HG03103 (cell line): ENCODE results near the gene PIK3CG.
A peak's percentile ranks its signal among the peaks of the same experiment; 100 is the strongest.
"Not testable (repeated sequence)": the region's sequence is repeated elsewhere in the genome, so short reads cannot be mapped to it uniquely, and the experiment has no call there.

ENCODE experiments used
- ATAC-seq: cut with Tn5 transposase; IDR thresholded peaks from one replicate; pipeline ENCODE4 v1.9.1; 2021; ENCODE audit warnings: low read depth; ENCODE audit not compliant: unreplicated experiment

PIK3CG gene

DNA sequence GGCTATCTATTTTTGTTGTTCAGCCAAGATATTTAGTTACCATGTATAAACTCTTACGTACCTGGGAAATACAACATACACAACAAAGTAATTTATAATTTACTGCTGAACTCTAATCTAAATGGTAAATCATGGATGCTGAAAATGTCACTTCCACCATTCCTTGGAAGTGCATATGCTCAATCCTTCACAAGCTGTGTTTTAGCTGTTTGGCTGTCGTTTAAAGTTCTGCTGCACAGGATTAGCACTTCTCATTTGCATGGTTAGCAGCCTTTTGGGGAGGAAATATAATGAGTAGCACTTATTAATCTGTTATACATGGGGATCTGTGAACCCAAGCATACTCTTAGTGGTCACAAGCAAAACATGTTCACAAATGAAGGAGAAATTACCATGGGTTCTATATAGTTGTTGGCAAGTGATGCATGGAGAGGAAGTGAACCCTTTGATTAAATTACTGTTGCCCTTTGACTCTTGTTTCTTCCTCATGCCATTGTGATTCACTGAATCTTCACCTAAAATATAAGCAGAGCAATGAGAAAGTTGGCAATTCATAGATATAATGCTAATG lies 18.5 kb downstream of the PIK3CG start:
- ATAC-seq: no peak

DNA sequence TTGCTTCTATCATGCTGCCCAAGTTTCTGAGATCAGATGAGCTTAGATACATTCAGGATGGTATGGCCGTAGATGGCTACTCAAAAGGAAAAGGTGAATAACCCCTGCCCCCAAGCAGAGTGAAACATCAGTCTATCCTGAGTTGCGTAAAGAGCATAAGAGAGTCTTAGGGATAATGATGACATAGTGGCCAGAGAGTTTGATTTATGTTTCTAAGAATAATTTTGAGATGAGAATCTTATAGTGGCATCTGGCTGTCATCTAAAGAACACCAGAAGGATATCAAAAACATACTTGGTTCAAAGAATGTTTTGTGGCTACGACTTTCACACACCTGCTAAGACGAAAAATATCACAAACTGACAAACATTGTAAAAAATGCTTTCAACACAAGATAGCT lies 20.6 kb downstream of the PIK3CG start:
- no peak for ATAC-seq

DNA sequence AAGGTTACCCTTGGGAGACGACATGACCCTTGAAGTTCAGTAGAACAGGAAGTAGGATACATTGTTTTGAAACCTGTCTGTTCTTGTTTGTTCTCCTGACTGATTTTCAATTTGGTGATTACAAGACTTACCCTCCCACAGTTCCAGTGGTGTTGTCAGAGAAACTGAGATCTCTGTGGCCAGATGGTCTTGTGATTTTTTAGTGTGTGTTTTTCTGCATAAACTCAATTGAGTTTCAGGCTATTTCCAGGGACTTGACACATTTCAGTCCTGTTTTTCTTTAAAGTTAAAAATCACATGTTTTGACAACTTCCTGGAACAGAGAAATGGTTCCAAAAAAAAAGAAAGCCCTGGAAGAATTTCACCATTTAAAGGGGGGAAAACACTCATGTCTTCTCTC lies 22.3 kb downstream of the PIK3CG start:
- ATAC-seq: peak; percentile 53

DNA sequence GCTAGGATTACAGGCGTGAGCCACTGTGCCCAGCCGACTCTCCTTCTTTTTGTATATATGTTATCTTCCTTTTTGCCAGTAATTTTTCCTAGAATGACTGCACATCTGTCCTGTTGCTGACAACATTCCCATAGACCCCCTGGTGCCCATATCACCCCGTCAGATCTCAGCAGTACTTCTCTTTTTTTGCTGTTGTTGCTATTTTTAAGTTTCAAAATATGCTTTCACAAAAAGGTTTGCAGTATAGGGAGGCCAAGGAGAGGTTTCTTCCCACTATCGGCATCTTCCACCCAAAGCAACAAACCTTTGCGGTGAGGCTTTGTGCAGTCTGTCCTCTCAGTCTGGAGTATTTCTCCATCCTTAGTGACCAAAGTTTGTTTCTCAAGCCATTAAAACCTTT lies 23.1 kb downstream of the PIK3CG start:
- no peak for ATAC-seq

DNA sequence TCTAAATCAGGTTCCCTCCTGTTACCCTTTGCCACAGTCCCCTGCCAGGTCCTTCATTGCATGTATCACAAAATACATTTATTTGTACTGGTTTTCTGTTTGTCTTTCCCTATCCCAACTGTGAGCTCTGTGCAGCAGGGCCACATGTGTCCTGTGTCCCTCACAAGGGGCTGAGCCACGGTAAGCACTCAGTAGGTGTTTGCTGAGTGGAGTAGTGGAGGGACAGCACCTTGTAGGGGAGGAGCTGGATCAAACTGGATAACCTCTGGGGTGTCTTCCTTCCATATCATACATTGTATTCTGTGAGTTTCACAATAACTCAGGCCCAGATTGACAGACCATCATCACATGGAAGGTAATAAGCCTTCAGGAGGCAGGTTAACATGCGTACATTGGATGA lies 25.9 kb downstream of the PIK3CG start:
- ATAC-seq: no peak

DNA sequence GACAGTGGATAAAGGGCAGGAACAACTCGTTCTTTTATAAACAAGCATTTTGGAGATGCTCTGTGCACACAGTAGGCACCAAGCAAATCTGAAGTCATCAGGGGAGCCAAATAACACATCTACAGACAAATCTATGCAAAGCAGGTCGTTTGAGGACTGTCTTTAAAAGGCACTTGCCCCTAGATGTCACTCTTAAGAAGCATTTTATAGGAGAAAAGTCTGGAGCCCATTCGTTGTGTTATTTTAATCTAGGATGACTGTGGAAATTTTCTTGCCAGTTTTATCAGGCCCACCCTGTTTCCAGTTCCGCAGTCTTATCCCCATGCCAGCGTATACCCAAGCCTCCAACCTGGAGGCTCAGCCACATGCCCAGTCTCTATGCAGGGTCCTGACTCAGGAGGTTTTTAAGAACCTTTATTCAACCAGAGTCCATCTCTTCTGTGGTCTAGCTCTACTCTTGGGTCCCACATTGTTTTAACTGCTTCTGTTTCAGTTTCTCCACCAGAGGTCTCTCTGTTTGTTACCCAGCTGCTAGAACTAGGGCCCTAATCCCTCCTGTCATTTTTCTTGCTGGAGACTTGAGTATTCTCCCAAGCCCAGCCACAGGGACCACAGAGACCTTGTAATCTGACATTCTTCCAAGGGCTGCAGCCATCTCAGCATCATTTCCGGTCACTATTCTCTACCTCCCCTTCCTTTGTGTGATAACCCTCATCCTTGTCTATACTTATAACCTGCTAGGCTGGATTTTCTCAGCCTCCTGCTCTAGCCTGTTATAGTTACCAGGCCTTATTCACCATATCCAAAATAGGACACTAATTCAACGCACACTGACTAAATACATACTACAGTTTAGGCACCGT lies 26.7 kb downstream of the PIK3CG start:
- ATAC-seq: no peak

DNA sequence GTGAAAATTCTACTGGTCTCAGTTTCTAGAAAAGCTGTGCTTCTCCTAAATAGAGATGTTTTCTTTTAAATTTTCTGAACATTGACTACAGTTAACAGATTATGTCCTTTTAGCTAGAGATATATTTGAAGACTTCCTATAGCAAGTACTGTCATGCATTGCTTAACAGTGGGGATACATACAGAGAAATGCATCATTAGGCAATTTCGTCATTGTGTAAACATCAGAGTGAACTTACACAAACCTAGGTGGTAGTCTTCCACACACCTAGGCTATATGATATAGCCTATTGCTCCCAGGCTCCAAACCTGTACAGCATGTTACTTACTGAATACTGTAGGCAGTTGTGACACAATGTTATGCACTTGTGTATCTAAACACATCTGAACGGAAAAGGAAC lies 28.5 kb downstream of the PIK3CG start:
- ATAC-seq: no peak

DNA sequence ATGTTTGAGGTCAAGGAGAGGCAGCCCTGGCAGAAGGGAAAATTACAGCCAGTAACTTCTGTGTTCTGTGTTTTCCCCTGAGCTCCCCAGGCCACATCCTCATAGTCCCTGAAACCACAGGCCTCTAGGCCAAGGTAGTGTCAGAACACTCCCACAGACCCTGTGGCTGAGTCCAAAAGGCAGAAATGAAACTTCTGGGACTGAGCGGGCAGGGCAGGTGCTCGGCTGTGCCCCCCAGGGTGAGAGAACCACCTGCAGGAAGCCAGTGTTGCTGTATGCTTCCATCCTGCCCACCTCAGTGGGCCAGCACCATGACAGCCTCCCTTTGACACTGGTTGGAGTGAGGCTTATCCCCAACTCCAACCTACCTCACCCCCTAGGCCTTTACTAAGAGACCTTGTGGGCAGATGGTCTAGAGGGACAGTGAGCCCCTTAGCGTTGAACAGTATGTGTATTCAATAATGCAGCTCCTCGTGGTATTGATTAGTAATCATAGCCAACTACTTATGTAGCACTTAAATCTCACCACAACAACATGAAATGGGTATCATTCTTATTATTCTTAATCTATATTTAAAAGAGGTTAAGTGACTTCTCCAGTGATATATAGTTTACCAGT lies 30.3 kb downstream of the PIK3CG start:
- peak; percentile 89 for ATAC-seq

DNA sequence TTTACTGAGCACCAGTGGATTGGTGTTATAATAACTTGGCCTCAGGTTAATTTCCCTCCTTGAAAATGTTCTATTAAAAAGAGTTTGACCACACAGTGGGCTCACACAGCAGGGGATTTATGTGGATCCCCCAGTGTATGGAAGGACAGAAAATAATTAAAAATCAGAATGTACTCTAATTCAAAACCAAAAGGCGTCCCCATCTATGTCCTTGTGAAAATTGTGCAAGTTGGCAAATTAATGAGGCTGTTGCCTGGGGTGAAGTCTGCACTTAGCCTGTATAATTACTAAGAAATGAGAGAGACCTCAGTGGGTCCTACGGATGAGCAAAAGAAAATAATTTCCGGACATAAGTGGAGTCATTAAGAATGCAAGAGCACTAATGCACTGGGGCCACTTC lies 31.1 kb downstream of the PIK3CG start:
- ATAC-seq: no peak

DNA sequence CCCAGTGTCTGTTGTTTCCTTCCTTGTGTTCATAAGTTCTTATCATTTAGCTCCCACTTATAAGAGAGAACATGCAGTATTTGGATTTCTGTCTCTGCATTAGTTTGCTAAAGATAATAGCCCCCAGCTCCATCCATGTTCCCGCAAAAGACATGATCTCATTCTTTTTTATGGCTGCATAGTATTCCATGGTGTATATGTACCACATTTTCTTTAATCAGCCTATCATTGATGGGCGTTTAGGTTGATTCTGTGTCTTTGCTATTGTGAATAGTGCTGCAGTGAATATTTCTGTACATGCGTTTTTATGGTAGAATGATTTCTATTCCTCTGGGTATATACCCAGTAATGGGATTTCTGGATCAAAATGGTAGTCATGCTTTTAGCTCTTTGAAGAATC lies 32.5 kb downstream of the PIK3CG start:
- ATAC-seq: not testable (repeated sequence)

DNA sequence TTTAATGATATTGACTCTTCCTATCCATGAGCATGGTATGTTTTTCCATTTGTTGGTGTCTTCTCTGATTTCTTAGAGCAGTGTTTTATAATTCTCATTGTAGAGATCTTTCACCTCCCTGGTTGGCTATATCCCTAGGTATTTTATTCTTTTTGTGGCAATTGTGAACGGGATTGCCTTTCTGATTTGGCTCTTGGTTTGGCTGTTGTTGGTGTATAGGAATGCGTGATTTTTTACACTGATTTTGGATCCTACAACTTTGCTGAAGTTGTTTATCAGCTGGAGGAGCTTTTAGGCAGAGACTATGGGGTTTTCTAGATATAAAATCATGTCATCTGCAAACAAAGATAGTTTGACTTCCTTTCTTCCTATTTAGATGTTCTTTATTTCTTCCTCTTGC lies 33.9 kb downstream of the PIK3CG start:
- not testable (repeated sequence) for ATAC-seq

DNA sequence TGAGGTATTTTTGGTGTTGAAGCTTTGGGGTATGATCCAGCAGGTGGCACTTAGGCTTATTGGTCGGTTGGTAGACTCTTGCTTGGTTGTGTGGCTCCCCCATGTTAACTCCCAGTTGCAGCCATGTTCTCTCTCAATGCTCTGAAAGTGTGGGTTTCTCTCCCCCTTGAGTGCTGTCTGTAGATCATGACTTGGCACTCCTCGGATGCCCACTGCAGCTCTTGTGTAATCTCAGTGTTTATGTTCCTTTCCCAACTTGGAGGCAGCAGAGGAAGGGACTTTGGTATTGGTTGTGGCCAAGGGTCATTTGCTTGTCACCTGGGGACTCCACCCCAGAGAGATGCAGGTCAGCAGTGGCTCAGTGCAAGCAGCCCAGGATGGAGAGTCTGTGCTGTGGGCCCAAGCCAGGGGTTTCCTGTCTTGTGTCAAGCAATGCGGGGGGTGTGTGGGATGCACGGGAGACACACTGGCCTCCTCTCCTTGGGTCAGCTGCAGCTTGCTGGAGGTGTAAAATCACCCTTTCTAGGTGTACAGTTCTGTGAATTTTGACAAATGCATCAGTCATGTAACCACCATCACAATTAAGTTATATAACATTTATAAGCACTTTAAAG lies 36.9 kb downstream of the PIK3CG start:
- no peak for ATAC-seq

DNA sequence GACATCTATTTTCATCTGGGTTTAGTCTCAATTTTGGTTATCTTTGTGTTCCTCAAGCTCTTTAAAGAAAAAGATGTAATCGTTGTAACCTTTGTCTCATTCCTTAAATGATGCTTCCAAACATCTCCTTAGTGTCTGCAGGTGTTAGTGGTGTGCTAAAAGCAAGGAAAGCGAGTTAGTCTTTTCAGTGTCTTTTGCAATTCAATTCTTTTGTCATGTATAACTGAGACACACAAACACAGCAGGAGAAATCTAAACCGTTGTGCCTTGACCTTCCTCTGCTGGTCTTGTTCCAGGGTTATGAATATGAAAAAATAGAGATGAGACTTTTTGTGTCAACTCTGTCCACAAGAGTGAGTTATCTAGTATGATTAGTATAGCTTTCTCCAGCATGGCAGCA lies 40.7 kb downstream of the PIK3CG start:
- ATAC-seq: no peak

DNA sequence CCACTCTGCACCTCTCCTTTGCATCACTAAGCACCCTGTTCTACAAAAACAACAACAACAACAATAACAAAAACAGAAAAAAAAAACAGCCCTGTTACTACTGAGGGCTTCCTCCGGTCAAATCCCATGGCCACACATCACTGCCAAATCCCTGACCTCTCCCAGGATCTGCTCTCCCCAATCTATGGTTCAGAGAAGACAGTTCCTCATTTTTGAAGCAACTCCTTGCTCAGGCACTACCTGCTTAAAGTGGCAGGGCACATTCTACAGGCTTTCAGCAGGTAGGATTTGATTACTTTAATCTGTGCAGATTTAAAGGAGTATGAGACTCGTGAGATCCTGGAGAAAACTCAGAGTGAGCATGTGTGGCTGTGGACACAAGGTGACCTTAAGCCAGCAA lies 46.9 kb downstream of the PIK3CG start:
- no peak for ATAC-seq

DNA sequence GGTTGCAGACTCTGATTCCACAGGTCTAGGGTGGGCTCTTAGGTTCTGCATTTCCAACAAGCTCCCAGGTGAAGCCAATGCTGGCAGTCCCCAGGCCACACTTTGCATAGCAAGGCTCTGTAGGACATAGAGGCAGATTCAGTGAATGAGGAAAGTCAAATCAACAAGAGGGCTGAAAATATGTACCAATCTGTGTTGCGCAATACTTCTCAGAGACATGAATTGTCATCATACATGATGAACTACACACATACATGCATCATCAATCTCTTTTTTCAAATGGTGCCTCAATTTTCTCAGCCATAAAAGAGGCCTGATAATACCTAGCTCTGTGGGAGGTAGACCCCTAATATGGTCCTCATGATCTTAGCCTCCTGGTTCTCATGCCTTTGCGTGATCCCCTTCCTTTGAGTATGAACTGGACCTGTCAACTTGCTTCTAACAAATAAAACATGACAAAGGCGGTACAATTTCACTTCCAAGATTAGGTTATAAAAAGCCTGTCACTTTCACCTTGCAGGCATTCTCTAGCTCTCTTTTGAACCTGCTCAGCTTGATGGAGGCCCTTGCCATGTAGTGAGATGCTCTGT lies 49.0 kb downstream of the PIK3CG start:
- ATAC-seq: no peak

DNA sequence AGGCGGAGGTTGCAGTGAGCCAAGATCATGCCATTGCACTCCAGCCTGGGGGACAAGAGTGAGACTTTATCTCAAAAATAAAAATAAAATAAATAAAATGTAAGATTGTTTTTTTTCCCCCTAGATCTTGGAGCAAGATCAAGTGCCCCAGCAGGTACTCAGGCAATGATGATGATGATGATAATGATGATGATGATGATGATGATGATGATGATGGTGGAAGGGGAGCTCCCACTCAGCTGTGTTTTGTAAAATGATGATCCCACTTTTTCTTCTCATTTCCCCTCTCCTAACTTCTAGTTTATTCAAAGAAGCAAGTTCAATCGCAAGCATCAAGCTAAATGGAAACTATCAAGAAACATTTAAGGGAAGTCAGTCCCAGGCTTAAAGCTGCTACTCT lies 50.3 kb downstream of the PIK3CG start:
- ATAC-seq: no peak

DNA sequence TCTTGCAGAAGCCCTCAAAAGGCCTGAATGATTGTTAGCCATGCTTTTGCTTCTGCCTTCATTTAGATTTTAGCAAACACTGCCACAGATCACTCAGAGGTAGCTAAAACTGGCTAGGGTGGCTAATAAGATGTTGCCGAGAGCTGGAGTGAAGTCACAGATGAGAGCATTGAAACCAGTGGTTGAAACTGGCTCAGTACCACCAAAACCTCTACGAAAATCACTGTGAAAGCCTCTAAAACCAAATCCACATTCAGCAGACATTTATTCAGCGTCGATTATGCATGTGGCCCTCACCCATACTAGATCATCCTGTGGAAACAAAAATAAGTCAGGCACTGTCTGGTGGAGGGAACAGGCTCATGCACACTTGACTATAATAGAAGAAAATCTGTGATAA lies 50.8 kb downstream of the PIK3CG start:
- peak; percentile 92 for ATAC-seq

DNA sequence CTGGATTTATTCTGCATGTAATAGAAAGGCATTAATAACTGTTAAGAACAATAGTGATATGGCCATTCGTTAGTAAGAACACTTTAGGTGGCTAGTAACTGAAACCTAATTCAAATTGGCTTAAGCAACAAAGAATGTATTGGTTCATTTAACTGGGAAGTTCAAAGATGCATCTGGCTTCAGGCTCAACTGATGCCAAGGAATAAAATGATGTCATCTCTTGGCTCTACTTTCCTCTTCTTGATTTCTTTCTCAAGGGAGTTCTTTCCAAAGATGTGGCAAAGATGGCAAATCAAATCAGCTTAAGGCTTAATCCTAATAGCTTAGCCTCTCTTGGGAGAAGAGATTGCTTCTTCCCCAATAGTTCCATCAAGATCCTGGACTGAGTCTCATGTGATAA lies 51.6 kb downstream of the PIK3CG start:
- no peak for ATAC-seq

DNA sequence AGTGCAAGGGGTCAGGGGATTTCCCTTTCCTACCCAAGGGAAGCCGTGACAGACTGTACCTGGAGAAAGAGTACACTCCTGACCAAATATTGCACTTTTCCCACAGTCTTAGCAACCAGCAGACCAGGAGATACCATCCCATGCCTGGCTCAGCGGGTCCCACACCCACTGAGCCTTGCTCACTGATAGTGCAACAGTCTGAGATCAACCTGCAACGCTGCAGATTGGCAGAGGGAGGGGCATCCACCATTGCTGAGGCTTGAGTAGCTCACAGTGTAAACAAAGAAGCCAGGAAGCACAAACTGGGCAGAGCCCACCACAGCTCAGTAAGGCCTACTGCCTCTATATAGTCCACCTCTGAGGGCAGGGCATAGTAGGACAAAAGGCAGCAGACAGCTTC lies 53.9 kb downstream of the PIK3CG start:
- no peak for ATAC-seq

DNA sequence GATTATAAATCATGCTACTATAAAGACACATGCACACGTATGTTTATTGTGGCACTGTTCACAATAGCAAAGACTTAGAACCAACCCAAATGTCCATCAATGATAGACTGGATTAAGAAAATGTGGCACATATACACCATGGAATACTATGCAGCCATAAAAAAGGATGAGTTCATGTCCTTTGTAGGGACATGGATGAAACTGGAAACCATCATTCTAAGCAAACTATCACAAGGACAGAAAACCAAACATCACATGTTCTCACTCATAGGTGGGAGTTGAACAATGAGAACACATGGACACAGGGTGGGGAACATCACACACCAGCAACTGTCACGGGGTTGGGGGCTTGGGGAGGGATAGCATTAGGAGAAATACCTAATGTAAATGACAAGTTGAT lies 59.4 kb downstream of the PIK3CG start:
- ATAC-seq: not testable (repeated sequence)

DNA sequence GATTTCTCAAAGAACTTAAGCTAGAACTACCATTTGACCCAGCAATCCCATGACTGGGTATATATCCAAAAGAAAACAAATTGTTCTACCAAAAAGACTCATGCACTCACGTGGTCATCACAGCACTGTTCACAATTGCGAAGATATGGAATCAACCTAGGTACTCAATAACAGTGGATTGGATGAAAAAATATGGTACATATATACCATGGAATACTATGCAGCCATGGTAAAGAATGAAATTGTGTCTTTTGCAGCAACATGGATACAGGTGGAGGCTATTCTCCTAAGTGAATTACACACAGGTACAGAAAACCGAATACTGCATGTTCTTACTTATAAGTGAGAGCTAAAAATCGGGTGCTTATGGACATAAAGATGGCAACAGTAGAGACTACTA lies 61.8 kb downstream of the PIK3CG start:
- ATAC-seq: no peak
